Testis (tissue), 3 donors: Measurements from ENCODE around the gene CMYA5. TPM values are rescaled to one million over a fixed set of nuclear protein-coding genes. Genes with fewer than 3 reads are reported as not detected.

Experiments used
- DNase-seq: peaks from one replicate; pipeline ENCODE4 v3.0.0-alpha.2; 2019
- H3K27ac ChIP-seq, 2 donors: fragments of 200-600 bp; sonication (generic); one replicate each; pipeline ENCODE4 v1.5.1; 2019
- H3K27me3 ChIP-seq: fragments of 200-600 bp; sonication (generic); one replicate; pipeline ENCODE4 v1.5.1; 2019
- H3K36me3 ChIP-seq: fragments of 200-600 bp; sonication (generic); one replicate; pipeline ENCODE4 v1.5.1; 2017; ENCODE audit warnings: low read depth; ENCODE audit errors: missing control alignments
- H3K4me1 ChIP-seq: fragments of 200-600 bp; sonication (generic); one replicate; pipeline ENCODE4 v1.5.1; 2019
- H3K4me3 ChIP-seq, 2 donors: fragments of 200-600 bp; sonication (generic); one replicate each; pipeline ENCODE4 v1.5.1; 2017 to 2019
- H3K9me3 ChIP-seq: fragments of 200-600 bp; sonication (generic); one replicate; pipeline ENCODE4 v1.5.1; 2017
- CTCF ChIP-seq, 3 experiments: fragments of 450-650 bp in 2 of 3; fragments of 200-600 bp in 1 of 3; sonication (generic) in 1 of 3; IDR thresholded peaks; one replicate each; pipeline ENCODE4 v1.5.1; 2016 to 2019; ENCODE audit warnings: antibody characterized with exemption in 3 of 3, mild to moderate bottlenecking in 2 of 3, moderate library complexity in 1 of 3
- POLR2A ChIP-seq: fragments of 450-650 bp; IDR thresholded peaks from one replicate; pipeline ENCODE4 v1.6.1; 2017; ENCODE audit warnings: antibody characterized with exemption, mild to moderate bottlenecking, moderate library complexity
- WGBS, 2 donors: methylation state at CpG; one replicate each; pipeline ENCODE4 v1.1.5; 2018; 5-methylcytosine and 5-hydroxymethylcytosine counted together
- intact Hi-C: fragments of 100-400 bp; cut with DNase I; formaldehyde crosslinking; loops from one replicate; pipeline ENCODE4 v1.15.1; 2023; ENCODE audit warnings: low total_unique reads
- polyA plus RNA-seq: library from polyadenylated mRNA; stranded (reverse); fragments of 350-450 nt; fragmentation: Illumina TruSeq; extraction: RNeasy Lipid Tissue Mini Kit (QIAGEN cat#74804); gene quantifications from one replicate; pipeline ENCODE4 v1.2.3, GENCODE V29; 2014; ENCODE audit warnings: low read depth, low replicate concordance; ENCODE audit not compliant: insufficient read depth
- total RNA-seq, 2 donors: library from RNA; depleted of rRNA; stranded (reverse); fragments of >200 nt; gene quantifications; one replicate each; pipeline ENCODE4 v1.2.3, GENCODE V29; 2016

The CMYA5 gene
- total and polyA plus RNA-seq, 3 donors from 2014 or later, result 2.7 to 33.8 (median 27.3) TPM

- WGBS, 2 donors, result 90 to 95% methylated on average over 4 of the region's 4 CpGs
- DNase-seq, result no peak
- Histone ChIP-seq H3K4me1 (peaks cover 10% of the 10 kb centered on the region), H3K36me3 (no peaks in the 10 kb centered on the region), H3K4me3 (no peak overlapping the region), H3K27ac (no peak overlapping the region), H3K9me3 (no peaks in the 10 kb centered on the region), H3K27me3 (no peaks in the 10 kb centered on the region)
- intact Hi-C loops, result no loop called here
- TF ChIP-seq POLR2A (no peak), CTCF (IDR thresholded peaks at IDR 0.05) (no peak)
Observed at GRCh38 chr5:79832911-79833310, 143.3 kb downstream of the CMYA5 start.

GRCh38 chr5:79834098-79834753 is 144.6 kb downstream of the CMYA5 start:
- no peak overlapping the region for H3K4me3 ChIP-seq
- no peaks in the 10 kb centered on the region for H3K27me3 ChIP-seq
- WGBS, 2 donors, result 39 to 59% methylated on average over 3 of the region's 3 CpGs
- intact Hi-C loops, result no loop called here
- no peak for DNase-seq
- no peak overlapping the region for H3K27ac ChIP-seq
- H3K9me3 ChIP-seq, result no peaks in the 10 kb centered on the region
- H3K36me3 ChIP-seq, result no peaks in the 10 kb centered on the region
- TF ChIP-seq CTCF (IDR thresholded peaks at IDR 0.05), result no peak
- TF ChIP-seq POLR2A, result no peak
- H3K4me1 ChIP-seq, result peaks cover 10% of the 10 kb centered on the region

GRCh38 chr5:79834754-79835714 is 145.4 kb downstream of the CMYA5 start:
- no peaks in the 10 kb centered on the region for H3K36me3 ChIP-seq
- no peaks in the 10 kb centered on the region for H3K27me3 ChIP-seq
- DNase-seq, result peak; percentile 51
- WGBS, 2 donors, result 48 to 57% methylated on average over 9 to 12 of the region's 12 CpGs
- TF ChIP-seq POLR2A (no peak), CTCF (IDR thresholded peaks at IDR 0.05) (no peak)
- no peak overlapping the region for H3K27ac ChIP-seq
- intact Hi-C loops, result no loop called here
- H3K4me3 ChIP-seq, result no peak overlapping the region
- H3K9me3 ChIP-seq, result no peaks in the 10 kb centered on the region
- peaks cover 10% of the 10 kb centered on the region for H3K4me1 ChIP-seq

DNA sequence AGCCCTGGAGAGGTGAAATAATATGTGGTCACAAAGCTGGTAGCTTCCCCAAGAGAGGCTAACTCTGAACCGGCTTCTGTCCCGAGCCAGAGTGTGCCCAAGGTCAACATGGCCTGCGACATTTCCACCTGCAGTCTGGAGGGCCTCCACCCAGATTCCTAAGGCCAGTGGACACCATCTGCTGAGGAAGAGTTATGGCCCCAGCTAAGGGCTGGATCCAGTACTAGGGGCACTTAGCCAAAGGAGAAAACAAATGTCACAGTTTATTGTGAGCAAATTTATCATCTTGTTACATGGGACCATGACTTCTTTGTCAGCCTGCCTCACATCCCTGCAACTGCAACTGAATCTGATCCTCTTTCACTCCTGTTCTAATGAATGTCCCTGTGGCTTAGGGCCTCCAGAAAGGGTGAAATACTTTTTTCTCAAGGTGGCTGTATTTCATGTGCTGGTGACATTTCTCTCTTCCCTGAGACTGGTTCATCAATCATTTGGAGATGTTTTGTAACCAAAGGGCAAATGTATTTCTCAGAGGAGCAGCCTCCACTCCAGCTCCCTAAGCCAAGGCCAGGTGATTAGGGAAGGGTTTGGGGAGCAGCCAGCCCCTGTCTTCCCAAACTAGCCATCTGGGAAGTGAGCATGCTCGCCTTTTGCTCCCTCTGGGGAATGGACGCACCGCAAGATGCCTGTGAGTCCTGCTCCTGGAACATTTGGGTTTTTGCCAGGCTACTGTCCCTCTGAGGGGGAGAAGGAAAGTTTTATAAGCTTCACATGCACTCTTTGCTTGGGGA is 148.3 kb downstream of the CMYA5 start:
- Histone ChIP-seq H3K36me3 (no peaks in the 10 kb centered on the region), H3K4me1 (peaks cover 10% of the 10 kb centered on the region), H3K27ac (no peak overlapping the region), H3K9me3 (no peaks in the 10 kb centered on the region), H3K27me3 (no peaks in the 10 kb centered on the region), H3K4me3 (no peak overlapping the region)
- 32 to 57% methylated on average over 6 of the region's 6 CpGs for WGBS, 2 donors
- no peak for DNase-seq
- TF ChIP-seq POLR2A, result no peak
- TF ChIP-seq CTCF (IDR thresholded peaks at IDR 0.05), result no peak
- intact Hi-C loops, result no loop called here
